Mammary microvascular endothelial cell (primary cell): Measurements from ENCODE around the gene CELA2A. TPM values are rescaled to one million over a fixed set of nuclear protein-coding genes. Genes with fewer than 3 reads are reported as not detected.

Source experiments
- total RNA-seq: library from RNA; depleted of rRNA; stranded (reverse); fragments of >200 nt; gene quantifications from 2 replicates; pipeline ENCODE4 v1.2.3, GENCODE V29; 2015

CELA2A gene
- total RNA-seq = not detected in 2 replicates

GRCh38 chr1:15456313-15456954, at the start of gene CELA2A:
Gene CELA2A (plus strand): TSS chr1:15456732. CDS start chr1:15456754, 22 bp downstream.

GRCh38 chr1:15409388-15410222, 46.9 kb upstream of the CELA2A start, which contains the start of gene EFHD2:
Gene EFHD2 (plus strand): TSS chr1:15409888. CDS start chr1:15409972, 84 bp downstream.

GRCh38 chr1:15475752-15476314, 19.3 kb downstream of the CELA2A start, which contains the start of gene CELA2B:
Gene CELA2B (plus strand): TSS chr1:15476104. CDS start chr1:15476126, 22 bp downstream.

Other genes with a start within 250 kb of the CELA2A start
- 0.39 and 0.40 TPM in 2 replicates for gene FHAD1, start 209.5 kb upstream of the CELA2A start, total RNA-seq
- 242 and 252 TPM in 2 replicates for gene EFHD2, start 46.8 kb upstream of the CELA2A start, total RNA-seq
- gene CTRC, start 18.3 kb upstream of the CELA2A start, total RNA-seq = not detected in 2 replicates
- gene CELA2B, start 19.4 kb downstream of the CELA2A start, total RNA-seq = not detected in 2 replicates
- gene CASP9, start 67.5 kb downstream of the CELA2A start, total RNA-seq = 11.3 and 17.4 TPM in 2 replicates
- gene DNAJC16, start 70.1 kb downstream of the CELA2A start, total RNA-seq = 10.5 and 13.9 TPM in 2 replicates
- 1.6 and 2.5 TPM in 2 replicates for gene AGMAT, start 128.3 kb downstream of the CELA2A start, total RNA-seq
- 7.8 and 7.9 TPM in 2 replicates for gene DDI2, start 160.7 kb downstream of the CELA2A start, total RNA-seq
- 37.1 and 37.4 TPM in 2 replicates for gene PLEKHM2, start 227.6 kb downstream of the CELA2A start, total RNA-seq